Epidermal melanocyte (primary cell): ENCODE results near the gene CLEC10A.
A peak's percentile ranks its signal among the peaks of the same experiment; 100 is the strongest.
"Not testable (repeated sequence)": the region's sequence is repeated elsewhere in the genome, so short reads cannot be mapped to it uniquely, and the experiment has no call there.

Experiments
- DNase-seq: peaks from one replicate; pipeline ENCODE4 v3.0.0; 2011; ENCODE audit warnings: low spot score; ENCODE audit not compliant: insufficient read length

The CLEC10A gene

GRCh38 chr17:7079581-7080455 is at the start of gene CLEC10A:
Gene CLEC10A (minus strand): TSS chr17:7080251. CDS start chr17:7078812, 1,439 bp downstream.
- DNase-seq, result no peak

GRCh38 chr17:7129311-7129710 is 49.3 kb upstream of the CLEC10A start:
- no peak for DNase-seq

GRCh38 chr17:7128160-7128559 is 48.1 kb upstream of the CLEC10A start:
- no peak for DNase-seq

GRCh38 chr17:7127501-7127900 is 47.5 kb upstream of the CLEC10A start:
- not testable (repeated sequence) for DNase-seq

GRCh38 chr17:7126386-7126785 is 46.3 kb upstream of the CLEC10A start:
- not testable (repeated sequence) for DNase-seq

GRCh38 chr17:7124923-7125322 is 44.9 kb upstream of the CLEC10A start:
- peak; percentile 59 for DNase-seq

- no peak for DNase-seq
These were observed 43.8 kb upstream of the CLEC10A start for GRCh38 chr17:7123844-7124243.

- no peak for DNase-seq
These were observed 42.3 kb upstream of the CLEC10A start for GRCh38 chr17:7122381-7122780.

GRCh38 chr17:7120635-7121034 is 40.6 kb upstream of the CLEC10A start:
- not testable (repeated sequence) for DNase-seq

- no peak for DNase-seq
These were observed 40.1 kb upstream of the CLEC10A start for GRCh38 chr17:7120123-7120522.

GRCh38 chr17:7119314-7119713 is 39.3 kb upstream of the CLEC10A start:
- DNase-seq, result no peak

- DNase-seq, result no peak
These were observed 35.0 kb upstream of the CLEC10A start for GRCh38 chr17:7114875-7115614.

GRCh38 chr17:7114241-7114874 is 34.3 kb upstream of the CLEC10A start, which contains the start of gene ASGR2:
Gene ASGR2 (minus strand): TSS chr17:7114822. CDS start chr17:7114240, 582 bp downstream.
- DNase-seq, result no peak

- no peak for DNase-seq
These were observed 33.4 kb upstream of the CLEC10A start for GRCh38 chr17:7113273-7114071.

- no peak for DNase-seq
These were observed 32.6 kb upstream of the CLEC10A start for GRCh38 chr17:7112510-7113108.

- DNase-seq, result no peak
These were observed 31.9 kb upstream of the CLEC10A start for GRCh38 chr17:7111784-7112509.

- no peak for DNase-seq
These were observed 30.7 kb upstream of the CLEC10A start for GRCh38 chr17:7110617-7111306.

- no peak for DNase-seq
These were observed 29.6 kb upstream of the CLEC10A start for GRCh38 chr17:7109461-7110322.
